ENCODE data around the gene SLC10A7. TPM values are rescaled to one million over a fixed set of nuclear protein-coding genes. Genes with fewer than 3 reads are reported as not detected.
"Not testable (repeated sequence)": the region's sequence is repeated elsewhere in the genome, so short reads cannot be mapped to it uniquely, and the experiment has no call there.

SLC10A7 gene
- polyA plus RNA-seq, 4 donors, result 12.9 to 16.5 (median 14.9) TPM

GRCh38 chr4:146369446-146369845 is 152.3 kb downstream of the SLC10A7 start:
- no peak for DNase-seq (ENCODE audit: low read depth in 4 of 4, low spot score in 2 of 4)

DNA sequence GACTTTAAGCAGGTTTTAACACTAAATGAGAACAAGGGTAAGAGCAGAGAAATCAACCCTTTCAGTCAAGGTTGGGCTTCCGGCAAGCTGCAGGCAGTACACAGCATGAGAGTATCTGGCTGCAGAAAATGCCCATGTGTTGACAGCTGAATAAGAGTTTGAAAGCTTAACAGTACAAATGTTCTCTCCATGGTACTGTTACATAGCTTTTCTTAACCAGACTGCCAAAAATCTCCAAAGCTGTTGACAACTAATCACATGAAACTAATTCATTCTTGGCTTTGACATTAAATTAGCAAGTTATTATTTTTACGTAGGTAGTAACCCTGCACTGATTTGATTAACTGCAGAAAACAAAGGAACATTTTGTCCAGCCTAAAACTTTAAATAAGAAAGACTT is 153.5 kb downstream of the SLC10A7 start:
- DNase-seq (ENCODE audit: low read depth in 4 of 4, low spot score in 2 of 4), result no peak

DNA sequence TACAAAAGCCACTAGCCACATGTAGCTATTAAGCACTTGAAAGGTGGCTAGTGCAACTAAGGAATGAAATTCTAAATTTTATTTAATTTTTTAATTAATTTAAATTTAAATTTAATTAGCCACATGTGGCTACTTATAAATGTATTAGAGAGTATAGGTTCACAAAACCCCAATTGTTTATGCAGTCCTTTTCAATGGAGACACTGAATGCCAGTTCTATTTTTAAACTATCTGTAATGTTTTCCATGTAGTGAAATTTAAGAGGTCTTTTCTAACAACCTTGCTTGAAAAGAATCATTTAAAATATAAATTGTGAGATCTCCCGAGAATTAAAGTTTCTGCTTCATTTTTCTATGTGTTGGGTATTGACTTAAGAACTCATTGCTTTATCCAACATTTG is 154.4 kb downstream of the SLC10A7 start:
- DNase-seq (ENCODE audit: low read depth in 4 of 4, low spot score in 2 of 4), result no peak

- DNase-seq (ENCODE audit: low read depth in 4 of 4, low spot score in 2 of 4), result no peak
Observed at GRCh38 chr4:146359771-146360170, 162.0 kb downstream of the SLC10A7 start.

DNA sequence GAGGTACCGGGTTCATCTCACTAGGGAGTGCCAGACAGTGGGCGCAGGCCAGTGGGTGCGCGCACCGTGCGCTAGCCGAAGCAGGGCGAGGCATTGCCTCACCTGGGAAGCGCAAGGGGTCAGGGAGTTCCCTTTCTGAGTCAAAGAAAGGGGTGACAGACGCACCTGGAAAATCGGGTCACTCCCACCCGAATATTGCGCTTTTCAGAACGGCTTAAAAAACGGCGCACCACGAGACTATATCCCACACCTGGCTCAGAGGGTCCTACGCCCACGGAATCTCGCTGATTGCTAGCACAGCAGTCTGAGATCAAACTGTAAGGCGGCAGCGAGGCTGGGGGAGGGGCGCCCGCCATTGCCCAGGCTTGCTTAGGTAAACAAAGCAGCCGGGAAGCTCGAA is 171.6 kb downstream of the SLC10A7 start:
- not testable (repeated sequence) for DNase-seq (ENCODE audit: low read depth in 4 of 4, low spot score in 2 of 4)

- no peak for DNase-seq (ENCODE audit: low read depth in 4 of 4, low spot score in 2 of 4)
Observed at GRCh38 chr4:146349306-146349705, 172.4 kb downstream of the SLC10A7 start.

GRCh38 chr4:146347822-146348221 is 173.9 kb downstream of the SLC10A7 start:
- DNase-seq (ENCODE audit: low read depth in 4 of 4, low spot score in 2 of 4), result no peak

GRCh38 chr4:146346276-146346675 is 175.5 kb downstream of the SLC10A7 start:
- no peak for DNase-seq (ENCODE audit: low read depth in 4 of 4, low spot score in 2 of 4)

- no peak for DNase-seq (ENCODE audit: low read depth in 4 of 4, low spot score in 2 of 4)
Observed at GRCh38 chr4:146343776-146344175, 178.0 kb downstream of the SLC10A7 start.

GRCh38 chr4:146343199-146343598 is 178.5 kb downstream of the SLC10A7 start:
- DNase-seq (ENCODE audit: low read depth in 4 of 4, low spot score in 2 of 4), result no peak

GRCh38 chr4:146342600-146343192 is 179.0 kb downstream of the SLC10A7 start:
- peak in 1 of 4 donors; percentile 15 for DNase-seq (ENCODE audit: low read depth in 4 of 4, low spot score in 2 of 4)

DNA sequence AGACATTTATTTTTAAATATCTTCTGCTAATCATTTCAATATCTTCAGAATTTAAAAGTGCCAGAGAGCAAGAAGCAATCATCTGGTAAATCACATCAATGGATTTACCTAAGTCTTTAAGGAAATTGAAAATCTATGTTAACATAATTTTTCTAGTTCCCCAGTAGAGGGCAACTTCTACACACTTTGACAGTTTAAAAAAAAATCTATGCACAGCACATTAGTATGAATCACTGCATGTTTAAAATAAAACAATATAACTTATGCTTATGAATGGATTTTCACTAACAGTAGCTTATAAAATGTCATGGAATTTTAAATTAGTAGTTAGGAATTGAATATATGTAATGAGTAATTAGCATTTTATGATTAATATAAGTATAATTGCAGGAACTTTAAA is 180.9 kb downstream of the SLC10A7 start:
- no peak for DNase-seq (ENCODE audit: low read depth in 4 of 4, low spot score in 2 of 4)

DNA sequence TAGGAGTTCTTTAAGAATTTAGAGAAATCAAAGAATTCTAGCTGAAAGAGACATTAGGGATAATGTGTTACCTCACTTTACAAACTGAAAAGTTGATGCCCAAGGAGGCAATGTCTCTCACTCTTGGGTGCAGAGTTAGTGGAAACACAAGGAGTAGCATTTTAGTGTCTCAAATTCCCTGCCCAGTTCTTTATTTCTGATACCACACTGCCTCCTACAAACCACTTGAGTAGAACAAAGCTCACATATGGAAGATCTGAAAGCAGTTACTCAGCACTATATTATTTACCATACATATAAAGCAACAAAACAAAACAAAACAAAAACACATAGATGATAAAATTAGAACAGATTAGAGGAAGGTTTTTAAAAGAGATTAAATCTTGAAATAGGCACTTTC is 183.2 kb downstream of the SLC10A7 start:
- no peak for DNase-seq (ENCODE audit: low read depth in 4 of 4, low spot score in 2 of 4)

DNA sequence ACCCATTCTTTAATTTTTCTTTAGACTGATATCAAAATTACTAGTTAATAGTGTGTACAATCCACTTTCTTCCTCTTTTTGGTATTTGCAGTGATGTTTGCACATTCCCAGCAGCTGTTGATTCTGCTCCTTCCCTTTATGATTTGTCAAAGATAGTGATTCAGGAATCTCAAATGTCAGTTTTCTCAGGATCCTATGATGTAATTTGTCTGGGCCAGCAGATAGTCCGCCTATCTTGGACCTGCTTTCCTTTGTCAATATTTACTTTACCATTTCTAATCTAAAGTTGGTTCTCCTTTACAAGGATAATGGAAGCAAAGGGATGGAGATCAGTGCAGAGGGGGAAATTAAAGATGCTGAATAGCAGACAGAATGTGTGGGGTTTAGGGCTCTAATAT is 185.3 kb downstream of the SLC10A7 start:
- no peak for DNase-seq (ENCODE audit: low read depth in 4 of 4, low spot score in 2 of 4)

GRCh38 chr4:146335763-146336409 is 185.9 kb downstream of the SLC10A7 start:
- DNase-seq (ENCODE audit: low read depth in 4 of 4, low spot score in 2 of 4), result no peak

GRCh38 chr4:146334862-146335449 is 186.8 kb downstream of the SLC10A7 start:
- no peak for DNase-seq (ENCODE audit: low read depth in 4 of 4, low spot score in 2 of 4)

DNA sequence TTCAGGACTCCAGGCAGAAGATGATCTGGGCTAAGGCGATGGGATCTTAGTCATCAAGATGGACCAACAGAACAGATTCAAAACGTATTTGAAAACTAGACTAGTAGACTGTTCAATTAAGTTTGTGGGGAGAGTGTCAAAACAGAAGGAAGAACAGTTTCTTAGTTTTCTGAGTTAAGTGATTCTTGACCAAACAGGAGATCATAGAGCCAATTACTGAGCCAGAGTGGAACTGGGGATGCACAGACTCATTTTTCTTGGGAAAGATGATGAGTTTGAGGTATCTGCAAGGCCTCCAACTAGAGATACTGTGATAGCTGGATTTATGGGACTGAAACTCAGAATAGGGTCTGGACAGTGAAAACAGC is 187.9 kb downstream of the SLC10A7 start:
- DNase-seq (ENCODE audit: low read depth in 4 of 4, low spot score in 2 of 4), result no peak

- no peak for DNase-seq (ENCODE audit: low read depth in 4 of 4, low spot score in 2 of 4)
Observed at GRCh38 chr4:146333187-146333894, 188.4 kb downstream of the SLC10A7 start.

- DNase-seq (ENCODE audit: low read depth in 4 of 4, low spot score in 2 of 4), result no peak
Observed at GRCh38 chr4:146330392-146330791, 191.3 kb downstream of the SLC10A7 start.

GRCh38 chr4:146329050-146329716 is 192.6 kb downstream of the SLC10A7 start:
- no peak for DNase-seq (ENCODE audit: low read depth in 4 of 4, low spot score in 2 of 4)
